ENCODE results near the gene DNAH9. TPM values are rescaled to one million over a fixed set of nuclear protein-coding genes. Genes with fewer than 3 reads are reported as not detected.

DNAH9 gene
- total RNA-seq, 1 experiment from 2014 or later = 0.22 TPM

- peaks cover 0 to 7% of the 10 kb centered on the region in 2 experiments; a peak in 2 of 5 replicates for H3K9me3 Mint-ChIP-seq
- peaks cover 0 to 14% (median 0%) of the 10 kb centered on the region in 3 experiments; a peak in 3 of 7 replicates for H3K36me3 Mint-ChIP-seq (ENCODE audit: insufficient read depth in 1 of 3, low read depth in 3 of 3)
- Histone ChIP-seq H3K4me1 (ENCODE audit: insufficient read depth, low read length) (peaks cover 19% of the 10 kb centered on the region), H3K4ac (ENCODE audit: low read depth, low read length) (no peak overlapping the region), H2BK20ac (ENCODE audit: low read depth, low read length, poor library complexity, severe bottlenecking) (no peak overlapping the region), H2BK12ac (ENCODE audit: insufficient read length, low read depth, low read length) (no peak overlapping the region), H3T11ph (ENCODE audit: low read length) (no peak overlapping the region), H4K5ac (ENCODE audit: insufficient read length, low read depth, low read length) (no peak overlapping the region), H3K18ac (ENCODE audit: insufficient read length, low read depth, low read length) (no peak overlapping the region), H3K23me2 (ENCODE audit: insufficient read length, low read depth, low read length, poor library complexity, severe bottlenecking) (no peaks in the 10 kb centered on the region), H4K20me1 (ENCODE audit: control insufficient read depth, insufficient read depth, insufficient read length) (no peaks in the 10 kb centered on the region), H2BK15ac (ENCODE audit: low read depth, low read length) (no peak overlapping the region), H2BK5ac (ENCODE audit: insufficient read length, low read length) (no peak overlapping the region), H3K9me3 (ENCODE audit: control insufficient read depth, low read depth, low read length) (no peaks in the 10 kb centered on the region), H3K27me3 (ENCODE audit: insufficient read depth, low read length) (no peaks in the 10 kb centered on the region), H2AK5ac (ENCODE audit: insufficient read length, low read length) (no peak overlapping the region), H3K23ac (ENCODE audit: insufficient read length, low read depth, low read length) (no peak overlapping the region), H3K27ac (ENCODE audit: insufficient read length, low read depth, low read length) (peak overlapping the region; percentile 74), H2AFZ (ENCODE audit: low read length) (no peak overlapping the region), H4K91ac (ENCODE audit: insufficient read length, low read depth, low read length) (no peak overlapping the region), H3K9ac (ENCODE audit: extremely low read depth, insufficient read length, low read length) (no peak overlapping the region), H3K79me2 (ENCODE audit: insufficient read depth, low read length) (no peaks in the 10 kb centered on the region), H3K4me2 (ENCODE audit: insufficient read depth, insufficient read length, low read length) (peak overlapping the region; percentile 4), H3K14ac (ENCODE audit: insufficient read depth, low read length) (no peak overlapping the region), H3K56ac (ENCODE audit: insufficient read length, low read depth, low read length) (no peak overlapping the region), H3K79me1 (ENCODE audit: insufficient read depth, low read depth, low read length, poor library complexity, severe bottlenecking) (no peaks in the 10 kb centered on the region), H2BK120ac (ENCODE audit: low read depth, low read length, poor library complexity, severe bottlenecking) (no peak overlapping the region), H4K8ac (replicated peaks; ENCODE audit: insufficient read length, low read depth, low read length) (no peak overlapping the region)
- no peak overlapping the region for H3K4me3 Mint-ChIP-seq
- WGBS (ENCODE audit: extremely low coverage, insufficient read length, low lambda C conversion rate) = no CpG with 5 or more reads among the region's 1 CpG
- DNase-seq = peak; percentile 76
- TF ChIP-seq CTCF (conservative IDR thresholded peaks at IDR 0.05) = no peak
- peaks cover 7% of the 10 kb centered on the region for H3K27me3 Mint-ChIP-seq (ENCODE audit: low read depth)
- H3K4me1 Mint-ChIP-seq = peaks cover 28 to 34% of the 10 kb centered on the region in 2 experiments
- H3K27ac Mint-ChIP-seq = peak overlapping the region; percentile 13 to 98 (median 60); a peak in 5 of 7 replicates
Observed at GRCh38 chr17:11668618-11669017, 70.3 kb downstream of the DNAH9 start.
